ENCODE measurements around the gene S100A7. TPM values are rescaled to one million over a fixed set of nuclear protein-coding genes. Genes with fewer than 3 reads are reported as not detected.
A peak's percentile ranks its signal among the peaks of the same experiment; 100 is the strongest.

The S100A7 gene
- not detected for total RNA-seq
- not detected for polyA plus RNA-seq
- long read RNA-seq, donor 1, result 0 reads
- long read RNA-seq, donor 2, result 0 reads
- long read RNA-seq, donor 3, result 0 reads
- long read RNA-seq, donor 4, result 0 reads

GRCh38 chr1:153460551-153460950 lies at the start of gene S100A7:
S100A7 (minus strand) TSS chr1:153460651; CDS start chr1:153459013, 1,638 bp downstream.
- no peak for DNase-seq
- Histone ChIP-seq H3K9me3 (ENCODE audit: control insufficient read depth, low read length) (no peaks in the 10 kb centered on the region), H3K27ac (ENCODE audit: low read length) (no peak within 1 kb of the TSS), H3K4me1 (ENCODE audit: control insufficient read depth, insufficient read depth, low read length) (no peaks in the 10 kb centered on the region), H3K4me3 (ENCODE audit: low read length) (no peak within 1 kb of the TSS), H3K27me3 (ENCODE audit: control insufficient read depth, insufficient read depth) (no peaks in the 10 kb centered on the region)
- intact Hi-C loops (cut with DNase I), result no loop called here
- ATAC-seq, result no peak
- WGBS, result 79% methylated on average over 4 of the region's 4 CpGs

GRCh38 chr1:153509729-153510354 lies 49.4 kb upstream of the S100A7 start:
- intact Hi-C loops (cut with DNase I), result loop anchor here (2.0 to 10.0 kb wide), 4 partner anchors 57 to 265 kb away; partner anchors contain the start of genes S100A2 (in 2 of the 4) and SLC27A3 (in 1 of the 4)
- Histone ChIP-seq H3K27me3 (ENCODE audit: control insufficient read depth, insufficient read depth) (no peaks in the 10 kb centered on the region), H3K4me3 (ENCODE audit: low read length) (no peak overlapping the region), H3K4me1 (ENCODE audit: control insufficient read depth, insufficient read depth, low read length) (peaks cover 3% of the 10 kb centered on the region), H3K27ac (ENCODE audit: low read length) (no peak overlapping the region), H3K9me3 (ENCODE audit: control insufficient read depth, low read length) (no peaks in the 10 kb centered on the region)
- DNase-seq, result peak in 1 of 3 donors; percentile 66
- ATAC-seq, result no peak
- WGBS, result 73% methylated on average over 4 of the region's 4 CpGs

DNA sequence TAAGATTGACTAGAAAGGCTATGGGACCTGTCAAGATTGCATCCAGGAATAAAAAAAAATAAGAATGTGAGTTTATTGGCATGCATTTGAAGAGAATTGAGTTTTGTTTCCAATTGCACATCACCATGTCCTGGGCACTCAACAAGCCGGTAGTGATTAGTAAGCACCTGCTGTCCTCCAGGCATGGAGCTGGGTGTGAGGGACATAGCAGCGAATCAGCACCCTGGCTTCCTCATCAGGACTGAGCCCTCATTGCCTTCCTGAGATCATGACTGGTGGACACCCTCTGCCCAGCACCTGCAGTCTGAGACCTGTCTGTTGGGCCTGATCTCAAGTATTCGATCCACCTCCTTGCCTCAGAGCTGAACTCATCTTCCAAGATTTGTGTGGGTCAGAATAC lies 48.6 kb upstream of the S100A7 start:
- ATAC-seq, result no peak
- no peak overlapping the region for H3K4me3 ChIP-seq (ENCODE audit: low read length)
- no peak overlapping the region for H3K27ac ChIP-seq (ENCODE audit: low read length)
- no peaks in the 10 kb centered on the region for H3K9me3 ChIP-seq (ENCODE audit: control insufficient read depth, low read length)
- intact Hi-C loops (cut with DNase I), result no loop called here
- H3K4me1 ChIP-seq (ENCODE audit: control insufficient read depth, insufficient read depth, low read length), result peaks cover 3% of the 10 kb centered on the region
- WGBS, result 95% methylated on average over 3 of the region's 3 CpGs
- H3K27me3 ChIP-seq (ENCODE audit: control insufficient read depth, insufficient read depth), result no peaks in the 10 kb centered on the region
- DNase-seq, result no peak

GRCh38 chr1:153507926-153508583 lies 47.6 kb upstream of the S100A7 start:
- 87% methylated on average over 11 of the region's 11 CpGs for WGBS
- no peak overlapping the region for H3K4me3 ChIP-seq (ENCODE audit: low read length)
- intact Hi-C loops (cut with DNase I), result no loop called here
- DNase-seq (no peak), ATAC-seq (no peak)
- H3K27ac ChIP-seq (ENCODE audit: low read length), result no peak overlapping the region
- H3K4me1 ChIP-seq (ENCODE audit: control insufficient read depth, insufficient read depth, low read length), result peaks cover 3% of the 10 kb centered on the region
- H3K9me3 ChIP-seq (ENCODE audit: control insufficient read depth, low read length), result no peaks in the 10 kb centered on the region
- H3K27me3 ChIP-seq (ENCODE audit: control insufficient read depth, insufficient read depth), result no peaks in the 10 kb centered on the region

- WGBS, result 38% methylated on average over 7 of the region's 7 CpGs
- intact Hi-C loops (cut with DNase I), result no loop called here
- Histone ChIP-seq H3K27ac (ENCODE audit: low read length) (peak overlapping the region; percentile 93), H3K4me1 (ENCODE audit: control insufficient read depth, insufficient read depth, low read length) (peaks cover 3% of the 10 kb centered on the region), H3K4me3 (ENCODE audit: low read length) (no peak overlapping the region), H3K9me3 (ENCODE audit: control insufficient read depth, low read length) (no peaks in the 10 kb centered on the region), H3K27me3 (ENCODE audit: control insufficient read depth, insufficient read depth) (no peaks in the 10 kb centered on the region)
- DNase-seq (peak; percentile 91 to 94 (median 93)), ATAC-seq (peak; percentile 89 to 92)
These were observed 46.5 kb upstream of the S100A7 start for GRCh38 chr1:153506831-153507413.

DNA sequence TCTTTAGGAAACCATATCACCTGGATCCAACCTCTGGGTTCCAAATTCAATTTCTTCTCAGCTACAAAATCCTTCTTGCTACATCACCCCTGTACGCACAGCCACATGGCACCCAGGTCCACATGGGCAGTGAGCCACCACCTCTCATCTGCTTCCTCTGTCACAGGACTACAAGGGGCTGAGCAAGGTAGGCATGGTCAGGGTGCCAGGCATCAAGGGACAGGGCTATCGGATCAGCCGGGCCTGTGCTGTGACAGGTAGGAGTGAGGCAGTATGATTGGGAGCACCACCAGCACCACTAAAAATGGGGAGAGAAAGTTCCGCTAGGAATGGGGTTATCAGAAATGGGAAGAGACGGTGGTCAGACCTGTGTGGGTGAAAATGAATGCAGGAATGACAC lies 45.9 kb upstream of the S100A7 start:
- Histone ChIP-seq H3K4me3 (ENCODE audit: low read length) (no peak overlapping the region), H3K27me3 (ENCODE audit: control insufficient read depth, insufficient read depth) (no peaks in the 10 kb centered on the region), H3K9me3 (ENCODE audit: control insufficient read depth, low read length) (no peaks in the 10 kb centered on the region), H3K4me1 (ENCODE audit: control insufficient read depth, insufficient read depth, low read length) (peaks cover 3% of the 10 kb centered on the region), H3K27ac (ENCODE audit: low read length) (peak overlapping the region; percentile 93)
- intact Hi-C loops (cut with DNase I), result no loop called here
- WGBS, result 70% methylated on average over 5 of the region's 5 CpGs
- ATAC-seq (peak; percentile 9 to 13), DNase-seq (peak in 2 of 3 donors; percentile 39 to 74)

DNA sequence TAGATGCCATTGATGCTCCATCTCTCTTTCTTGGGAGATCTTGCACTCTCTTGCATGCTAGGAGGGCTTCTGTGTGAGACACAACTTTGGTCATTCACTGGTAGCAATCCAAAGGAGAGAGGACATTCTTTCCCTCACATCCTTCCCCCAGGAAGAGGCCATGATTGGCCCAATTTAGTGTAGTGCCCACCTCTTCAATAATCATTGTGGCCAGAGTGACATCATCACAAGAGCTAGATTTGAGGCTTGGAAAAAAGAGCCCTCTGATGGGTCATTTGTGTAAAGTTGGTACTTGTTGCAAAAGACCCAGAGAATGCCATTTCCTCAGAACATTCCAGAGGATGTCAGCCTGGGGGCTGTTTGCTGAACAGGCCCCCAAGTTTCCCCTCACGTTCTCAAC lies 45.1 kb upstream of the S100A7 start:
- no peak for ATAC-seq
- no peak overlapping the region for H3K27ac ChIP-seq (ENCODE audit: low read length)

DNA sequence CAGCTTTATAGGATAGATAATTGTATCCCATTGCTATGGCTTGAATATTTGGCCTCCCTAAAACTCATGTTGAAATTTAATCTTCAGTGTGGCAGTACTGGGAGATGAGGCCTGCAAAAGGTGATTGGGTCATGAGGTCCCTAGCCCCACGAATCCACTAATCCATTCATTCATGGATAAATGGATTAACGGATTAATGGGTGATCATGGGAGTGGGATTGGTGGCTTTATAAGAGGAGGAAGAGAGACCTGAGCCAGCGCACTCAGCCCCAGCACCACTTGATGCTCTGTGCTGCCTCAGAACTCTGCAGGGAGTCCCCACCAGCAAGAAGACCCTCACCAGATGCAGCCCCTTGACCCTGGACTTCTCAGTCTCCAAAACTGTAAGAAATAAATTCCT lies 43.3 kb upstream of the S100A7 start:
- intact Hi-C loops (cut with DNase I), result no loop called here
- H3K4me1 ChIP-seq (ENCODE audit: control insufficient read depth, insufficient read depth, low read length), result peaks cover 3% of the 10 kb centered on the region
- 80% methylated on average over 3 of the region's 3 CpGs for WGBS
- no peak for DNase-seq
- no peaks in the 10 kb centered on the region for H3K27me3 ChIP-seq (ENCODE audit: control insufficient read depth, insufficient read depth)
- no peaks in the 10 kb centered on the region for H3K9me3 ChIP-seq (ENCODE audit: control insufficient read depth, low read length)
- H3K4me3 ChIP-seq (ENCODE audit: low read length), result no peak overlapping the region
- no peak for ATAC-seq
- H3K27ac ChIP-seq (ENCODE audit: low read length), result no peak overlapping the region

More for the DNA sequence above, 45.1 kb upstream of the S100A7 start:
- WGBS, result 85% methylated on average over 1 of the region's 1 CpG
- no peak for DNase-seq
- Histone ChIP-seq H3K9me3 (ENCODE audit: control insufficient read depth, low read length) (no peaks in the 10 kb centered on the region), H3K4me1 (ENCODE audit: control insufficient read depth, insufficient read depth, low read length) (peaks cover 3% of the 10 kb centered on the region), H3K27me3 (ENCODE audit: control insufficient read depth, insufficient read depth) (no peaks in the 10 kb centered on the region), H3K4me3 (ENCODE audit: low read length) (no peak overlapping the region)
- intact Hi-C loops (cut with DNase I), result no loop called here

DNA sequence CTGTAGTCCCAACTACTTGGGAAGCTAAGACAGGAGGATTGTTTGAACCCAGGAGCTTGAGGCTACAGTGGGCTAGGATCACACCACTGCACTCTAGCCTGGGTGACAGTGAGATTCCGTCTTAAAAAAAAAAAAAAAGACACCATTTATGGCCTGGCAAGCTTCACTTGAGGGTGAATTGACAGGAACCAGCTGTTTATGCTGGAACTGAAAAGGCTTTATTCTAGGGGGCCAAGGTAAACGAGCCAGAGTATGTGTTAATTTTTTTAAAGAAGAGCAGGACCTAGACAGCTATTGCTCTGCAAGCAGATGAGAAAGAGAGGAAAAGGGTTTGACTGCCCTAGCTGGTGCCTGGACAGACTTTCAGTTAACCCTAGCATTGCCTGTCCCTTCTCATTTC lies 38.3 kb upstream of the S100A7 start:
- ATAC-seq, result no peak
- Histone ChIP-seq H3K27me3 (ENCODE audit: control insufficient read depth, insufficient read depth) (no peaks in the 10 kb centered on the region), H3K4me3 (ENCODE audit: low read length) (no peak overlapping the region), H3K4me1 (ENCODE audit: control insufficient read depth, insufficient read depth, low read length) (no peaks in the 10 kb centered on the region), H3K27ac (ENCODE audit: low read length) (no peak overlapping the region), H3K9me3 (ENCODE audit: control insufficient read depth, low read length) (no peaks in the 10 kb centered on the region)
- DNase-seq, result no peak
- intact Hi-C loops (cut with DNase I), result loop anchor here in 1 of 4 donors (5.0 kb wide), 1 partner anchor 146 kb away; no protein-coding TSS in a partner anchor
- WGBS, result 12% methylated on average over 2 of the region's 2 CpGs

DNA sequence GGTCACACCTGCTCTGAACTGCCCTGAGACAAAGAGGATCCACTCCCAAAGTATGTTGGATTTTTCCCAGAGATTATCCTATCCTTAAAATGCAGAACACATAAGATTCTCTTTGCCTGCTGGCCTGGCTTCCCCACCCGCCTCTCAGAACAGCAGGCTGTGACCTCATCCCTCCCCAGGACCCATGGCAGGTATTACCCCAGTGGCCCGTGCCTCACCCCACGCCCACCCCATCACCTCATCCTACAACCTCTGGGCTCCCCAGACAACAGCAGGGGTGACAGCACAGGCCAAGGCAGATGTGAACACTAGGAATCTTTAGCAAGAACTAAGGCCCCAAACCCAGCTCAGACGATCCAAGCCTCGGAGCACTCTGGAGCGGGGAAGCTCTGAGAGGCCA lies 35.1 kb upstream of the S100A7 start:
- DNase-seq (no peak), ATAC-seq (peak in 1 of 2 donors; percentile 17)
- WGBS, result 75% methylated on average over 6 of the region's 6 CpGs
- intact Hi-C loops (cut with DNase I), result loop anchor here (2.0 to 5.0 kb wide), 2 partner anchors 143 kb away; no protein-coding TSS in a partner anchor
- H3K27me3 ChIP-seq (ENCODE audit: control insufficient read depth, insufficient read depth), result no peaks in the 10 kb centered on the region
- no peaks in the 10 kb centered on the region for H3K9me3 ChIP-seq (ENCODE audit: control insufficient read depth, low read length)
- no peaks in the 10 kb centered on the region for H3K4me1 ChIP-seq (ENCODE audit: control insufficient read depth, insufficient read depth, low read length)
- H3K27ac ChIP-seq (ENCODE audit: low read length), result no peak overlapping the region
- no peak overlapping the region for H3K4me3 ChIP-seq (ENCODE audit: low read length)

GRCh38 chr1:153494976-153495535 lies 34.6 kb upstream of the S100A7 start:
- Histone ChIP-seq H3K4me1 (ENCODE audit: control insufficient read depth, insufficient read depth, low read length) (peaks cover under 1% of the 10 kb centered on the region), H3K27me3 (ENCODE audit: control insufficient read depth, insufficient read depth) (no peaks in the 10 kb centered on the region), H3K4me3 (ENCODE audit: low read length) (no peak overlapping the region), H3K27ac (ENCODE audit: low read length) (no peak overlapping the region), H3K9me3 (ENCODE audit: control insufficient read depth, low read length) (no peaks in the 10 kb centered on the region)
- intact Hi-C loops (cut with DNase I), result loop anchor here (2.0 to 5.0 kb wide), 2 partner anchors 142 to 143 kb away; no protein-coding TSS in a partner anchor
- ATAC-seq (peak; percentile 65 to 69), DNase-seq (peak; percentile 82 to 93 (median 91))
- 42% methylated on average over 6 of the region's 6 CpGs for WGBS
